HepG2 (cell line): ENCODE data around the gene ZNF586. TPM values are rescaled to one million over a fixed set of nuclear protein-coding genes. Genes with fewer than 3 reads are reported as not detected.

Experiments
- ATAC-seq: fragments of 200-7000 bp; cut with Tn5 transposase; 3 replicates; pipeline ENCODE4 v1.9.1; 2020; ENCODE audit warnings: mild to moderate bottlenecking, moderate library complexity
- BruUV-seq: library from RNA; stranded (reverse); fragments of 400-500 nt; replicated peaks from 2 replicates; lab custom pipeline; 2021; lab: Mats Ljungman, UMichigan
- CTCF ChIA-PET: fragments of 300-600 bp; formaldehyde crosslinking; extraction: SDS; loops from one replicate; lab custom pipeline; 2021; ENCODE audit warnings: low total read pairs, inconsistent platforms, low intra/inter-chr PET ratio; lab: Yijun Ruan, JAX
- POLR2A ChIA-PET: fragments of 350-600 bp; sonication (Branson Sonifier 250); formaldehyde crosslinking; loops from one replicate; lab custom pipeline; 2020; ENCODE audit warnings: antibody characterized with exemption, inconsistent platforms; lab: Yijun Ruan, JAX
- DNase-seq: peaks from one replicate; pipeline ENCODE4 v3.0.0-alpha.2; 2015; ENCODE audit warnings: low spot score
- FAIRE-seq: peaks from 3 replicates; lab custom pipeline; 2011; peaks lifted over from hg19 to GRCh38; lab: Jason Lieb, UNC
- H2AFZ ChIP-seq: one replicate; pipeline ENCODE4 v1.6.1; 2011; ENCODE audit warnings: low read length, inconsistent platforms
- H3K27ac ChIP-seq: fragments of 300-600 bp; 3 replicates; pipeline ENCODE4 v1.8.0; 2011; ENCODE audit warnings: mixed run types, mild to moderate bottlenecking, mixed read lengths, low read length, inconsistent platforms; ENCODE audit not compliant: insufficient read depth; ENCODE audit errors: extremely low read length
- H3K27me3 ChIP-seq, 2 experiments: fragments of 200-600 bp in 1 of 2; 2 replicates in 1 of 2; 3 replicates in 1 of 2; pipeline versions ENCODE4 v1.6.0 to v1.8.0; 2011; ENCODE audit warnings: low read length in 2 of 2, mild to moderate bottlenecking in 2 of 2, moderate library complexity in 2 of 2, inconsistent platforms in 1 of 2; ENCODE audit not compliant: insufficient read depth in 2 of 2, control insufficient read depth in 1 of 2
- H3K36me3 ChIP-seq, 2 experiments: fragments of 200-600 bp in 1 of 2; replicated peaks in 1 of 2; 2 replicates in 1 of 2; 3 replicates in 1 of 2; pipeline versions ENCODE4 v1.5.1 to v1.8.0; 2011; ENCODE audit warnings: low read length in 2 of 2, inconsistent platforms in 1 of 2; ENCODE audit not compliant: insufficient read depth in 2 of 2, control insufficient read depth in 1 of 2
- H3K4me1 ChIP-seq: 2 replicates; pipeline ENCODE4 v1.5.1; 2012; ENCODE audit warnings: low read length, inconsistent platforms; ENCODE audit not compliant: insufficient read depth
- H3K4me2 ChIP-seq: 2 replicates; pipeline ENCODE4 v1.6.0; 2011; ENCODE audit warnings: low read depth, low read length, inconsistent platforms
- H3K4me3 ChIP-seq, 3 experiments: fragments of 200-600 bp in 1 of 3; sonication (generic), shearing (Covaris generic) in 1 of 3; replicated peaks in 1 of 3; 2 replicates each; pipeline ENCODE4 v1.5.1; 2011 to 2016; ENCODE audit warnings: low read length in 3 of 3, inconsistent platforms in 2 of 3, low read depth in 2 of 3, mild to moderate bottlenecking in 2 of 3, control low read depth in 1 of 3, mixed read lengths in 1 of 3; ENCODE audit not compliant: insufficient read depth in 1 of 3
- H3K79me2 ChIP-seq: one replicate; pipeline ENCODE4 v1.6.1; 2011; ENCODE audit warnings: low read length, inconsistent platforms; ENCODE audit not compliant: insufficient read depth
- H3K9ac ChIP-seq: 2 replicates; pipeline ENCODE4 v1.6.0; 2011; ENCODE audit warnings: mild to moderate bottlenecking, low read depth, low read length, inconsistent platforms; ENCODE audit not compliant: insufficient read depth
- H3K9me3 ChIP-seq: 2 replicates; pipeline ENCODE4 v1.5.1; 2012; ENCODE audit warnings: mild to moderate bottlenecking, low read length
- H4K20me1 ChIP-seq: 2 replicates; pipeline ENCODE4 v1.6.0; 2011; ENCODE audit warnings: inconsistent platforms, mild to moderate bottlenecking, low read length, moderate library complexity; ENCODE audit not compliant: insufficient read depth
- BHLHE40 ChIP-seq: IDR thresholded peaks from 2 replicates; pipeline ENCODE4 v1.6.1; 2011; ENCODE audit warnings: low read length, improper control_type of control experiment
- CEBPB ChIP-seq: IDR thresholded peaks from 2 replicates; pipeline ENCODE4 v1.6.1; 2011; ENCODE audit warnings: low read depth, low read length, improper control_type of control experiment, borderline replicate concordance
- CERS6 ChIP-seq: sonication (generic); formaldehyde crosslinking; IDR thresholded peaks from 2 replicates; pipeline ENCODE4 v1.5.0; 2020; ENCODE audit warnings: missing genetic modification reagents
- HOXD1 ChIP-seq: sonication (generic); formaldehyde crosslinking; IDR thresholded peaks from 2 replicates; pipeline ENCODE4 v1.5.0; 2020; ENCODE audit warnings: missing genetic modification reagents
- MATR3 ChIP-seq: sonication (generic); formaldehyde crosslinking; IDR thresholded peaks from 2 replicates; pipeline ENCODE4 v1.4.0; 2020; ENCODE audit warnings: missing genetic modification reagents
- MTF1 ChIP-seq: sonication (generic); formaldehyde crosslinking; IDR thresholded peaks from 2 replicates; pipeline ENCODE4 v1.5.0; 2020; ENCODE audit warnings: missing genetic modification reagents
- REXO4 ChIP-seq: sonication (generic); formaldehyde crosslinking; IDR thresholded peaks from 2 replicates; pipeline ENCODE4 v1.8.0; 2022; ENCODE audit warnings: missing genetic modification reagents, mild to moderate bottlenecking, borderline replicate concordance
- SIX1 ChIP-seq: sonication (generic); formaldehyde crosslinking; IDR thresholded peaks from 2 replicates; pipeline ENCODE4 v1.4.0; 2020; ENCODE audit warnings: missing genetic modification reagents, borderline replicate concordance
- SP1 ChIP-seq, 2 experiments: fragments of 450-650 bp in 1 of 2; sonication (generic) in 1 of 2; formaldehyde crosslinking in 1 of 2; IDR thresholded peaks; 2 replicates each; pipeline versions ENCODE4 v1.4.0 to v1.6.1; 2016 to 2020; ENCODE audit warnings: missing genetic modification reagents in 1 of 2
- SUZ12 ChIP-seq: fragments of 150-350 bp; IDR thresholded peaks from 2 replicates; pipeline ENCODE4 v1.6.1; 2014; ENCODE audit warnings: low read depth, low read length
- TFE3 ChIP-seq: IDR thresholded peaks from 2 replicates; pipeline ENCODE4 v1.6.1; 2016
- THAP7 ChIP-seq: sonication (generic); formaldehyde crosslinking; IDR thresholded peaks from 2 replicates; pipeline ENCODE4 v1.8.1; 2023; ENCODE audit warnings: mild to moderate bottlenecking, missing genetic modification reagents
- TMF1 ChIP-seq: sonication (generic); formaldehyde crosslinking; IDR thresholded peaks from 2 replicates; pipeline ENCODE4 v1.8.1; 2022; ENCODE audit warnings: low read depth, missing genetic modification reagents
- ZIK1 ChIP-seq: sonication (generic); formaldehyde crosslinking; IDR thresholded peaks from 2 replicates; pipeline ENCODE4 v1.5.0; 2020; ENCODE audit warnings: mild to moderate bottlenecking, low read depth, missing genetic modification reagents, borderline replicate concordance
- ZNF446 ChIP-seq: sonication (generic); formaldehyde crosslinking; IDR thresholded peaks from 2 replicates; pipeline ENCODE4 v1.5.0; 2020; ENCODE audit warnings: mild to moderate bottlenecking, missing genetic modification reagents
- ZNF704 ChIP-seq: sonication (generic); formaldehyde crosslinking; IDR thresholded peaks from 2 replicates; pipeline ENCODE4 v1.8.1; 2023; ENCODE audit warnings: mild to moderate bottlenecking, inconsistent platforms, moderate library complexity, missing genetic modification reagents, borderline replicate concordance
- WGBS: methylation state at CpG from one replicate; pipeline ENCODE4 v1.1.6; 2017; ENCODE audit warnings: low lambda C conversion rate; 5-methylcytosine and 5-hydroxymethylcytosine counted together
- in situ Hi-C: cut with HindIII; loops from 2 replicates; pipeline ENCODE4 v1.10.0; 2017; ENCODE audit warnings: low pct_unique_long_range_greater_than_20kb; ENCODE audit not compliant: extremely low pct_ligation_motif_present
- intact Hi-C: fragments of 100-400 bp; cut with micrococcal nuclease; formaldehyde crosslinking; loops from one replicate; pipeline ENCODE4 v1.10.0; 2022; ENCODE audit not compliant: unreplicated experiment
- polyA plus RNA-seq, 8 experiments: library from polyadenylated mRNA; depleted of rRNA in 3 of 8; stranded (reverse) in 7 of 8; unstranded in 1 of 8; fragments of >200 nt; fragmentation: Illumina TruSeq in 4 of 8; extraction: Trizol in 4 of 8; gene quantifications; 2 replicates each; pipeline versions ENCODE4 v1.2.1 to v1.2.3, GENCODE V29; 2011 to 2016; ENCODE audit warnings: low read depth in 4 of 8, missing spikeins in 1 of 8, mixed read lengths in 1 of 8; ENCODE audit not compliant: insufficient read depth in 1 of 8
- total RNA-seq, 5 experiments: library from RNA; depleted of rRNA; stranded (reverse); fragments of >200 nt; fragmentation: Illumina TruSeq; extraction: Trizol; gene quantifications; 2 replicates each; pipeline ENCODE4 v1.2.3, GENCODE V29; 2016; ENCODE audit warnings: low read depth in 1 of 5

The ZNF586 gene
- total and polyA plus RNA-seq, 2 of the 13 experiments (the other 11 are each of a cell fraction or from before 2014, with no cell fraction given) = 0.50 to 3.4 TPM

GRCh38 chr19:57747472-57747807, 22.0 kb upstream of the ZNF586 start:
- Histone ChIP-seq H3K36me3 (peaks cover 7 to 24% of the 10 kb centered on the region in 2 experiments), H3K4me1 (peaks cover 33% of the 10 kb centered on the region), H3K4me2 (peak overlapping the region; percentile 88), H3K4me3 (peak overlapping the region; percentile 87 to 100 (median 99)), H3K27ac (peak overlapping the region; percentile 89), H3K79me2 (peaks cover 34% of the 10 kb centered on the region), H3K9ac (peak overlapping the region; percentile 92), H3K9me3 (no peaks in the 10 kb centered on the region), H3K27me3 (no peaks in the 10 kb centered on the region; a peak in 1 of 5 replicates), H2AFZ (no peak overlapping the region), H4K20me1 (no peaks in the 10 kb centered on the region)
- intact Hi-C loops = loop anchor here (2.0 kb wide), 2 partner anchors 71 to 169 kb away; partner anchors contain the start of gene ZNF416
- in situ Hi-C loops = loop anchor here (10.0 kb wide), 1 partner anchor 407 kb away; the partner anchor contains the start of gene ZNF329
- ChIA-PET POLR2A (interaction anchor here (1.3 to 2.2 kb wide), 5 partner anchors 66 to 436 kb away, joined by 3 to 13 read pairs (median 6); partner anchors contain the start of genes ZNF551, ZNF552 and ZNF587B), CTCF (no interaction called here)
- no TSS peak for BruUV-seq
- 30% methylated on average over 6 of the region's 6 CpGs for WGBS
- ATAC-seq (peak; percentile 9; the same call in 2 of the 3 replicates), FAIRE-seq (no peak), DNase-seq (no peak)
- TF ChIP-seq THAP7 (no peak), MATR3 (CRISPR knock-in tag) (no peak), TMF1 (CRISPR knock-in tag) (no peak), BHLHE40 (no peak), SIX1 (CRISPR knock-in tag) (no peak), SP1 (IDR thresholded peaks at IDR 0.05) (no peak), SP1 (CRISPR knock-in tag; IDR thresholded peaks at IDR 0.05) (no peak), CERS6 (CRISPR knock-in tag) (no peak), MTF1 (CRISPR knock-in tag) (no peak), TFE3 (CRISPR knock-in tag) (no peak), REXO4 (CRISPR knock-in tag) (no peak), CEBPB (no peak), SUZ12 (no peak), ZNF446 (CRISPR knock-in tag) (no peak), HOXD1 (CRISPR knock-in tag) (no peak), ZIK1 (CRISPR knock-in tag) (no peak), ZNF704 (CRISPR knock-in tag) (no peak)
